Measurements from ENCODE around the gene VPS26A.

Gene VPS26A

DNA sequence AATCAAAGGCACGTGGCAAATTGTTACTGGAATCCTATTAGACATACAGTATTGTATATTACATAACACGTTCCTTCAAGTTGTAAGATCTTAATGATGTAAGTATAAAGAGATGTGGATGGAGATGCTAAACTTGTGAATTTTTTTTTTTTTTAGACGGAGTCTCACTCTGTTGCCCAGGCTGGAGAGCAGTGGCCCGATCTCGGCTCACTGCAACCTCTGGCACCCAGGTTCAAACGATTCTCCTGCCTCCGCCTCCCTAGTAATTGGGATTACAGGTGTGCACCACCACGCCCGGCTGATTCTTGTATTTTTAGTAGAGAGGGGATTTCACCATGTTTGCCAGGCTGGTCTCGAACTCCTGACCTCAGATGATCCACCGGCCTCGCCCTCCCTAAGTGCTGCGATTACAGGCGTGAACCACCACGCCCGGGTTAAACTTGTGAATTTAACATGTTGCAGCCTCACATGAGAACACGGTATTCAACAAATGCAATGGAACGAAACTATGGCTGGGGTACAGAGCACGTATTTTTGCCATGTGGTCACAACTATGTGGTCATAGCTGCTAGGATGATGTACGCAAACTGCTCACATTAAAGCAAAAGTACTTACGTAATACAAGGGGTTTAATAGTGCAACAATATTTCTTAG lies 55.2 kb downstream of the VPS26A start:
- DNase-seq = peak; percentile 15

DNA sequence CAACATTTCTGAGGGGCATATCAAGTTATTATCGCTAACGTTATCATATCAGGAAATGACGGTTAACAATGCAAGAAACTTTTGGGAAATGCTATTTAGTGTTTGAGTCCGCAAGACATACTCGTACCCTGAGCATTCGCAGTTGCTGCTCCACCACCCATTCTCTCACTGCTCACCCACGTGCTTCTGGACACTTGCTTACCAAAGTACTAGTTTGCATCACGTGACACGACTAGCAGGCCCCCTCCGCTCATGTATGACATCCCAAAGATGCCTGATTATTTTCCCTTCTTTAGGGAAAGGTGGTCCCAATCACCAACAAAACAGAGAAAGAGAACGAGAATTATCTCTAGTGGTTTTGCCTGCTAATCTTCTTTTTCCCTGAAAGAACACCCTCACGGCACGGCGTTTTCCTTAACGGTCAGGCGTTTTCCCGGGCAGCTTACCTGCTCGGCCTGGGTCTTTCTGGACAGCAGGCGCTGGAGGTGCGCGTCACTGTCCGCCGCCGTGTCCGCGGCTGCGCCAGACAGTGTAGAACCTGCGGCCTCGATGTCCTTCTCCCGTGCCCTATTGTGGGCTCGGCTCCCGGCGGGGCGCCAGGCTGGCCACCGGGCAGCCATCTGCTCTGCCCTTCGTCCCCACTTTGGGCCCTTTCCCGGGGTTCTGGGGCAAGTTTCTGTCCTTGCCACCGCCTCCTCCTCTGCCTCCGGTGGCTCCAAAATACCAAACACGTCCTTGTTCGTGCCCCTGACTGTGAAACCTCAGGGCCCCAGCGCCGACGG lies 56.0 kb downstream of the VPS26A start, which contains the start of gene SUPV3L1:
TSS of gene SUPV3L1 (plus strand) at position 492 of the 782 bp plus-strand sequence. CDS start at position 550, 58 bp downstream.
- peak; percentile 83 for DNase-seq

GRCh38 chr10:69180525-69181204 lies 56.7 kb downstream of the VPS26A start:
- no peak for DNase-seq

DNA sequence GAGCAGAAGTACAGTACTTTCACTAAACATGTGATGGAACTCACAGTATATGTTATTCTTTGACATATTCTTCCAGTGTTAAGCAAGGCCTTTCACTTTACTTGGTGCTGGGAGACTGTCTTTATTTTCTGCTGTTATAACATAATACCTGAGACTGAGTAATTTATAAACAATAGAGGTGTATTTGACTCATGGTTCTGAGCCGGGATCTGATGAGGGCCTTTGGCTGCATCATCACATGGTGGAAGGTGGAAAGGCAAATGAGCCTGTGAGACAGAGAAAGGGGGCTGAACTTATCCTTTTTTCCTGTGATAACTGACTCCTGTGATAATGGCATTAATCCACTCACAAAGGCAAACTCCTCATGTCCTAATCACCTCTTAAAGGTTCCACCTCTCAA lies 57.5 kb downstream of the VPS26A start:
- DNase-seq = no peak

GRCh38 chr10:69182005-69182404 lies 58.0 kb downstream of the VPS26A start:
- DNase-seq = no peak

- DNase-seq = no peak
Measured at GRCh38 chr10:69186524-69186923, 62.5 kb downstream of the VPS26A start.

GRCh38 chr10:69201045-69201444 lies 77.1 kb downstream of the VPS26A start:
- DNase-seq = no peak

DNA sequence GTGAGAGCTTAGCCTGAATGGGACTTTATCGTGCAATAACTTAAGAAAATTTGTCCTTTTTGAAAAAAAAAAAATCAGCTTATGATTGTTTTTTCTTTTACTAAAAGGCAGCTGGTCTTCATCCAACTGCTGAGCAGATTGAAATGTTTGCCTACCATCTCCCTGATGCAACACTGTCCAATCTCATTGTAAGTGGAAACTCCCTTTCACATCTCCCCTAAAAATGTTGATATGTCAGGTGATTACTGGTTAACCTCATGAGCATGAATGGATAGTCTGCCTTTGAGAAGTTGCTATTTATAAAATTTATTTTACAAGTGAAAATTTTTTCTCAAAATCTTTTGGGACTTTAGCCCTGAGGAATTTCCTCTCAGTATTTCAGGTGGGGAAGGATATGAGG lies 78.4 kb downstream of the VPS26A start:
- DNase-seq = no peak

DNA sequence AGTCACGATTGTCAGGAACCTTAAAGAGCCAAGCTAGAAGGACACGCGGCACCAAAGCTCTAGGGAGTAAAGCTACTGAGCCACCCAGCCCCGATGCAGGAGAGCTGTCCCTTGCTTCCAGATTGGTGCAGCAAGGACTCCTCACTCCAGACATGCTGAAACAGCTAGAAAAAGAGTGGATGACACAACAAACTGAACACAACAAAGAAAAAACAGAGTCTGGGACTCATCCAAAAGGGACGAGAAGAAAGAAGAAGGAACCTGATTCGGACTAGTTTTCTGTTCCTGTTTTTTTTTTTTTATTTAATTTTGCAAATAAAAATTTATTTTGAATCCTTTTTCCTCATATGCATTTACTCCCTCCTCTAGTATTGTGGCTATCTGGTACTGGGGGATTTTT lies 84.8 kb downstream of the VPS26A start:
- DNase-seq = no peak

DNA sequence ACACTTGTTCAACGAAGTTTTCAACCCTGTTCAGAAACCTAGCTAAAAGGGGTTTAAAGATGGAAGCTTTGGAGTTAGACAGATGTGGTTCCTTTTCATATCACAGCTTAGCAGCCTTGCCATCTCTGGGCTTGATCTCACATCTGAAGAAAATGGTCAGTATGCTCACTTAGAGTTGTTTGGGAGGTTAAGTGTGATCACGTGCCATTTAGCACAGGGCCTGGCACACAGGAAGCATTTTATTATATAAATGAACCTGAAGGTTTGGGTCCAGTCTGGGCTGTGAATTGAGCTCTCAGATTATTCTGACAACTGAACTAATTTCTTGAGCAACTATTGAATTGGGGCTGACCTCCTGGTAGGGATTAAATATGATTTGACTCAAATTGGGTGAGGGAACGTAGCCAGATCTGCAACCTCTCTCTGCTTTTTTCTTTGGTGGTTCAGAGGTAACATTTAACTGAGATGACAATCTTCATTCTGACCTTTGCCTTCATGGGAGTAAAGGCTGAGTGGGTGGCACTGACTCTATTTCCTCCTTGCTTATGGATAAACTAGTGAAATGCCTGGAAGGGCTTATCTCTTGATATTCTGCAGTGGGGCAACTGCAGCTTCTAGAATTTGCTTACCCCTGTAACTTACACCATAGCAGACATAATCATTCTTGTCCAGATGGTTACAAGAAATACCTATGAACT lies 86.0 kb downstream of the VPS26A start:
- no peak for DNase-seq

DNA sequence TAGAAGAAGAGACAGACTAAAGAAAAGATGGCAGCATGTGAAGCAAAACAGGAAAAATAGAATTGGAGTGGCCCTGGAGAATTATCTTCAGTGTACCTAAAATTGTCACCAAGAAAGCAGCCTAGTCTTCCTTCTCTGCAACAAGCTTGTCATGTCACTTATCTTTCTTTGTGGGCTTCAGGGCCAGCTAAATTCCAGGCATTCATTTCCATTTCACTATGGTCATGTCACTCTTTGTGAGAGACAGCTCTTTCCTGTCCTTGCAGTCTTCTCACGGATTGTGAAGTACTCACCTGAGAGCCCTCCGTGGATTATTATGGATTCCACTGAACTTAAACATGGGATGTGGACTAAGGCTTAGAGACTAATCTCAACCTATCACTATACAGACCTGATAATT lies 87.1 kb downstream of the VPS26A start:
- DNase-seq = no peak

DNA sequence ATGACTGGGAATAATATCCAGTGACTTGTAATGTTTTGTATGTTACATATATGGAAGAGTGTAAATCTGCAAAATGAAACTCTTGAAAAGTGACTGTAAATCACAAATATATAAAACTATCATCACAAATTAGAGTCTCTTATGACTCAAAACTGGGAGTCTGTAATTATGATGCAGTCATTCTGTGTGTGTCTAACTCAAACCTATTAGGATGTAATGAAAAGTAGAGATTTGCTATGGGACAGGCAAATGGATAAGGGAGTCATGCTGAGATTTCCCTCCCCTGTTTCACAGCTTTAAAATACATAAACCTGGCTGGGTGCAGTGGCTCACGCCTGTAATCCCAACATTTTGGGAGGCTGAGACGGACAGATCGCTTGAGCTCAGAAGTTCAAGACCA lies 87.5 kb downstream of the VPS26A start:
- no peak for DNase-seq

- no peak for DNase-seq
Measured at GRCh38 chr10:69213591-69214311, 89.8 kb downstream of the VPS26A start.

GRCh38 chr10:69214666-69215131 lies 90.7 kb downstream of the VPS26A start:
- DNase-seq = no peak

- no peak for DNase-seq
Measured at GRCh38 chr10:69215405-69216171, 91.6 kb downstream of the VPS26A start.

GRCh38 chr10:69216577-69217118 lies 92.7 kb downstream of the VPS26A start:
- no peak for DNase-seq

DNA sequence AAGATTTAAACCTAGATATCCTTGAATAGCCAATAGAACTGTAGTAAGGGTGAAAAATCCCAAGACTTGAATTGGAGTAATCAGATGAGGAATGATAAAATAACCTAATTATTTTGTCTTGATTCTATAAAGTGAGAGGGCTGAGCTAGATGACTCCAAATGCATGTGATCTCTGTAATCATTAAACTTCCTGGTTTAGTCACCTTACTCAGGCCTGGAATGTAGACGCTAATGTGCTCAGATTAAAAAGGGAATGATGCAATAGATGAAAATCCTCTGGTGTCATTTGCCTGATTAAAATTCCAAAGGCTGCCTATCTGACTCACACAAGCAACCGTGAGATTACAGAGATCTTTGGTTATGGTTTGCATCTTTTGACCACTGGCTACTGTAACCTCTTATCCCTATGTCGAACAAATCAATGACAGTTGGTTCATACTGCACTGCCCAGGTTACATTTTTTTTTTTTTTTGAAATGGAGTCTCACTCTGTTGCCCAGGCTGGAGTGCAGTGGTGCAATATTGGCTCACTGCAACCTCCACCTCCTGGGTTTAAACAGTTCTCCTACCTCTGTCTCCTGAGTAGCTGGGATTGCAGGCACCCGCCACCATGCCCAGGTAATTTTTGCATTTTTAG lies 93.3 kb downstream of the VPS26A start:
- DNase-seq = no peak

- DNase-seq = no peak
Measured at GRCh38 chr10:69218831-69219230, 94.9 kb downstream of the VPS26A start.

GRCh38 chr10:69220041-69220451 lies 96.1 kb downstream of the VPS26A start, which contains the start of gene HKDC1:
Gene HKDC1, plus strand, starts transcription at chr10:69220332. Its CDS starts 104 bp downstream, at chr10:69220436.
- DNase-seq = no peak

DNA sequence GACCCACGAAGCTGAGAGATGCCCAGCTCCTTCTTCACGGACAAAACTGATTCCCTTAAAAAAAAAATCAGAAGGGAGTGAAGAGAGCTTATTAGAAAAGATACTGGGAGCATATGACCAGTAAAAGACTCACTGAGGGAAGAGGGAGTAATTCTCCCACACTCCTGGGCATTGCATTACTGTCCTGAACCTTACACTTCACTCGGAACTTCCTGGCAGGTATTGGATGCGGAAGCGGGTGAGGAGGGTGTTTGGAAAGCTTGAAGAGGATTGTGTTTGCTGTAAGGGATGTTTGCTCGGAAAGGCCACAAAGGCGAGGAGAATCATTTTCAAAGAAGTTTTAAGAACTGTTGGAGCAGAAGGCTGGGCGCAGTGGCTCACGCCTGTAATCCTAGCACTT lies 96.5 kb downstream of the VPS26A start:
- DNase-seq = no peak

All from stimulated activated CD4-positive, alpha-beta T cell treated with anti-CD3 and anti-CD28 coated beads, Interleukin-4, amount 100 ng/mL, for 1 hour (primary cell).